K562 (cell line): ENCODE measurements around the gene ACSF3.

ENCODE experiments used
- MED1 ChIP-seq: sonication (generic); formaldehyde crosslinking; IDR thresholded peaks from 2 replicates; pipeline ENCODE4 v1.8.1; 2023; ENCODE audit warnings: missing genetic modification reagents, borderline replicate concordance
- NBN ChIP-seq: fragments of 450-650 bp; IDR thresholded peaks from 2 replicates; pipeline ENCODE4 v1.6.1; 2016; ENCODE audit warnings: low read depth, mild to moderate bottlenecking
- NFIC ChIP-seq: fragments of 450-650 bp; IDR thresholded peaks from 2 replicates; pipeline ENCODE4 v1.6.1; 2017; ENCODE audit warnings: mild to moderate bottlenecking, inconsistent platforms
- ZBED1 ChIP-seq: IDR thresholded peaks from 2 replicates; pipeline ENCODE4 v1.6.1; 2014
- ZNF217 ChIP-seq: sonication (generic); formaldehyde crosslinking; IDR thresholded peaks from 2 replicates; pipeline ENCODE4 v1.8.0; 2022; ENCODE audit warnings: mild to moderate bottlenecking, missing genetic modification reagents
- ZNF830 ChIP-seq: fragments of 250-450 bp; sonication (Bioruptor Pico); IDR thresholded peaks from 2 replicates; pipeline ENCODE4 v1.5.0; 2021; ENCODE audit warnings: mild to moderate bottlenecking
- TF ChIP-seq, protein P1 (sequence below): fragments of 450-650 bp; conservative IDR thresholded peaks from 2 replicates; pipeline ENCODE4 v1.6.1; 2016; ENCODE audit warnings: missing genetic modification characterization, low read depth, mild to moderate bottlenecking, control low read depth, missing compliant biosample characterization
- TF ChIP-seq, protein P2 (sequence below): fragments of 450-650 bp; IDR thresholded peaks from 2 replicates; pipeline ENCODE4 v1.6.1; 2014; ENCODE audit warnings: low read depth, mild to moderate bottlenecking, moderate library complexity, borderline replicate concordance

DNA sequence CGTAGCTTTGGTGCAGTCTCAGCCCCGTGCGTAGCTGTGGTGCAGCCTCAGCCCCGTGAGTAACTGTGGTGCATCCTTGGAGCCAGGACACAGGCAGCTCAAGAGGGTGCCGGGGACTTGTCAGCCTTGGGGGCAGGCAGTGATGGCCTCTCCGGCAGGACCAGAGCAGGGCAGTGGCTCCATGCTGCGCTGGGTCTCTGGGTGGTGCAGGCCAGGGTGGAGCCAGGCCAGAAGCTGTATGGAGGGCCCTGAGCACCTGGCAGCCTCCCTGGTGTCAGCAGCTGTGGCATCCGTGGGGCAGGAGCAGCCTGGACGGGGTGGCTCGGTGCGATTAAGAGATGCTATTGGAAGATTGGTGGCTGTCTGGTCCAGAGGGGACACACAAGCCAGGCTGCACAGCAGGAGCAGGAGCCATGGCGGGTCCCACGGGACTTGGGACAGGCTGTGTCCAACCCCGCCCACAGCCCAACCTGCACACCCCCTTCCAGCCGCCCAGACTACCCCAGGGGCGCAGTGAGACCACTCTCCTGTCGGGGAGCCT lies 49.6 kb downstream of the ACSF3 start:
- TF ChIP-seq MED1 (CRISPR knock-in tag), result no peak
- TF ChIP-seq NFIC, result no peak
- no peak for TF ChIP-seq ZNF217 (CRISPR knock-in tag)
- no peak for TF ChIP-seq NBN
- no peak for TF ChIP-seq ZBED1
- TF ChIP-seq, protein P1, sequence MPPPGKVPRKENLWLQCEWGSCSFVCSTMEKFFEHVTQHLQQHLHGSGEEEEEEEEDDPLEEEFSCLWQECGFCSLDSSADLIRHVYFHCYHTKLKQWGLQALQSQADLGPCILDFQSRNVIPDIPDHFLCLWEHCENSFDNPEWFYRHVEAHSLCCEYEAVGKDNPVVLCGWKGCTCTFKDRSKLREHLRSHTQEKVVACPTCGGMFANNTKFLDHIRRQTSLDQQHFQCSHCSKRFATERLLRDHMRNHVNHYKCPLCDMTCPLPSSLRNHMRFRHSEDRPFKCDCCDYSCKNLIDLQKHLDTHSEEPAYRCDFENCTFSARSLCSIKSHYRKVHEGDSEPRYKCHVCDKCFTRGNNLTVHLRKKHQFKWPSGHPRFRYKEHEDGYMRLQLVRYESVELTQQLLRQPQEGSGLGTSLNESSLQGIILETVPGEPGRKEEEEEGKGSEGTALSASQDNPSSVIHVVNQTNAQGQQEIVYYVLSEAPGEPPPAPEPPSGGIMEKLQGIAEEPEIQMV (tag), result no peak
- no peak for TF ChIP-seq ZNF830
- TF ChIP-seq, protein P2, sequence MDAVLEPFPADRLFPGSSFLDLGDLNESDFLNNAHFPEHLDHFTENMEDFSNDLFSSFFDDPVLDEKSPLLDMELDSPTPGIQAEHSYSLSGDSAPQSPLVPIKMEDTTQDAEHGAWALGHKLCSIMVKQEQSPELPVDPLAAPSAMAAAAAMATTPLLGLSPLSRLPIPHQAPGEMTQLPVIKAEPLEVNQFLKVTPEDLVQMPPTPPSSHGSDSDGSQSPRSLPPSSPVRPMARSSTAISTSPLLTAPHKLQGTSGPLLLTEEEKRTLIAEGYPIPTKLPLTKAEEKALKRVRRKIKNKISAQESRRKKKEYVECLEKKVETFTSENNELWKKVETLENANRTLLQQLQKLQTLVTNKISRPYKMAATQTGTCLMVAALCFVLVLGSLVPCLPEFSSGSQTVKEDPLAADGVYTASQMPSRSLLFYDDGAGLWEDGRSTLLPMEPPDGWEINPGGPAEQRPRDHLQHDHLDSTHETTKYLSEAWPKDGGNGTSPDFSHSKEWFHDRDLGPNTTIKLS, result no peak
